Loucy (cell line): ENCODE results near the gene PRR20A.
"Not testable (repeated sequence)": the region's sequence is repeated elsewhere in the genome, so short reads cannot be mapped to it uniquely, and the experiment has no call there.

Source experiments
- H2AFZ ChIP-seq: fragments of 200-600 bp; sonication (generic); 2 replicates; pipeline ENCODE4 v1.6.0; 2016; ENCODE audit warnings: antibody characterized with exemption, mild to moderate bottlenecking, low read length, moderate library complexity
- H3F3A ChIP-seq: fragments of 200-600 bp; 2 replicates; pipeline ENCODE4 v1.6.0; 2016; ENCODE audit warnings: antibody characterized with exemption, low read depth, mild to moderate bottlenecking
- H3K27me3 ChIP-seq: fragments of 200-600 bp; sonication (generic); 2 replicates; pipeline ENCODE4 v1.6.1; 2014; ENCODE audit warnings: low read length, mild to moderate bottlenecking; ENCODE audit not compliant: insufficient read depth, poor library complexity, severe bottlenecking
- H3K36me3 ChIP-seq: fragments of 200-600 bp; sonication (generic); 2 replicates; pipeline ENCODE4 v1.6.1; 2016; ENCODE audit warnings: low read length; ENCODE audit not compliant: insufficient read depth
- H3K4me1 ChIP-seq: fragments of 200-600 bp; sonication (generic); 2 replicates; pipeline ENCODE4 v1.5.1; 2014; ENCODE audit warnings: low read length, mild to moderate bottlenecking; ENCODE audit not compliant: insufficient read depth, poor library complexity, severe bottlenecking
- H3K4me2 ChIP-seq: fragments of 200-600 bp; sonication (generic); 2 replicates; pipeline ENCODE4 v1.6.0; 2014; ENCODE audit warnings: antibody characterized with exemption, low read length, low read depth, mild to moderate bottlenecking; ENCODE audit not compliant: poor library complexity, severe bottlenecking
- H3K4me3 ChIP-seq: fragments of 200-600 bp; sonication (generic); 2 replicates; pipeline ENCODE4 v1.5.1; 2014; ENCODE audit warnings: low read length, mild to moderate bottlenecking, mixed read lengths; ENCODE audit not compliant: poor library complexity, severe bottlenecking
- H3K79me2 ChIP-seq: fragments of 200-600 bp; sonication (generic); 2 replicates; pipeline ENCODE4 v1.6.1; 2014; ENCODE audit warnings: low read length; ENCODE audit not compliant: insufficient read depth
- H3K9ac ChIP-seq: fragments of 200-600 bp; sonication (generic); 2 replicates; pipeline ENCODE4 v1.6.0; 2014; ENCODE audit warnings: mild to moderate bottlenecking, low read depth, low read length, moderate library complexity; ENCODE audit not compliant: poor library complexity, severe bottlenecking
- H3K9me2 ChIP-seq: fragments of 200-600 bp; sonication (generic); replicated peaks from 2 replicates; pipeline ENCODE4 v1.6.1; 2016; ENCODE audit warnings: low read depth, low read length, mixed read lengths
- H3K9me3 ChIP-seq: fragments of 200-600 bp; sonication (generic); 2 replicates; pipeline ENCODE4 v1.6.1; 2014; ENCODE audit warnings: mild to moderate bottlenecking, antibody characterized with exemption, low read length, low read depth; ENCODE audit not compliant: insufficient read depth
- H4K20me1 ChIP-seq: fragments of 200-600 bp; sonication (generic); 2 replicates; pipeline ENCODE4 v1.6.0; 2014; ENCODE audit warnings: antibody characterized with exemption, low read length, mild to moderate bottlenecking; ENCODE audit not compliant: insufficient read depth, poor library complexity, severe bottlenecking
- CTCF ChIP-seq: fragments of 200-600 bp; sonication (generic); conservative IDR thresholded peaks from 2 replicates; pipeline ENCODE4 v1.5.1; 2014; ENCODE audit warnings: mild to moderate bottlenecking, antibody characterized with exemption, low read length
- EZH2phosphoT487 ChIP-seq: fragments of 200-600 bp; IDR thresholded peaks from 2 replicates; pipeline ENCODE4 v1.6.1; 2018; ENCODE audit warnings: antibody characterized with exemption, mild to moderate bottlenecking, moderate library complexity, borderline replicate concordance

PRR20A gene

GRCh38 chr13:57148106-57148505, 7.4 kb downstream of the PRR20A start:
- H4K20me1 ChIP-seq, H3K79me2 ChIP-seq, H2AFZ ChIP-seq, H3K9ac ChIP-seq, H3F3A ChIP-seq, H3K27me3 ChIP-seq, H3K4me3 ChIP-seq, H3K9me2 ChIP-seq, H3K4me2 ChIP-seq, H3K4me1 ChIP-seq, H3K9me3 ChIP-seq, H3K36me3 ChIP-seq: not testable (repeated sequence)

- H3K9me2 ChIP-seq, H3K9ac ChIP-seq, H3K4me2 ChIP-seq, H3K36me3 ChIP-seq, H4K20me1 ChIP-seq, H3F3A ChIP-seq, H3K4me1 ChIP-seq, H3K79me2 ChIP-seq, H3K27me3 ChIP-seq, H3K9me3 ChIP-seq, H3K4me3 ChIP-seq, H2AFZ ChIP-seq: not testable (repeated sequence)
These were observed 13.0 kb downstream of the PRR20A start, which contains the start of gene PRR20C for GRCh38 chr13:57153761-57154160. Gene PRR20C, plus strand, starts transcription at chr13:57154061. Its CDS starts 387 bp downstream, at chr13:57154448.

- not testable (repeated sequence) for H4K20me1 ChIP-seq, H3K9me2 ChIP-seq, H3F3A ChIP-seq, H3K9ac ChIP-seq, H3K27me3 ChIP-seq, H3K36me3 ChIP-seq, H3K79me2 ChIP-seq, H3K9me3 ChIP-seq, H2AFZ ChIP-seq, H3K4me3 ChIP-seq, H3K4me1 ChIP-seq, H3K4me2 ChIP-seq
These were observed 19.6 kb downstream of the PRR20A start, which contains the start of gene PRR20D for GRCh38 chr13:57160332-57160731. Gene PRR20D, plus strand, starts transcription at chr13:57160632. Its CDS starts 387 bp downstream, at chr13:57161019.

GRCh38 chr13:57166897-57167296, 26.2 kb downstream of the PRR20A start, which contains the start of gene PRR20E:
Gene PRR20E, plus strand, starts transcription at chr13:57167197. Its CDS starts 387 bp downstream, at chr13:57167584.
- not testable (repeated sequence) for H3K36me3 ChIP-seq, H3K9ac ChIP-seq, H2AFZ ChIP-seq, H3K4me1 ChIP-seq, H3K4me3 ChIP-seq, H4K20me1 ChIP-seq, H3K27me3 ChIP-seq, H3K79me2 ChIP-seq, H3F3A ChIP-seq, H3K9me2 ChIP-seq, H3K9me3 ChIP-seq, H3K4me2 ChIP-seq

- Histone ChIP-seq H3K36me3 (no peaks in the 10 kb centered on the region), H3K79me2 (no peaks in the 10 kb centered on the region), H3K4me3 (no peak overlapping the region), H3K4me1 (no peaks in the 10 kb centered on the region), H3K4me2 (no peak overlapping the region), H3K27me3 (no peaks in the 10 kb centered on the region), H2AFZ (no peak overlapping the region), H3K9me2 (no peaks in the 10 kb centered on the region), H3K9ac (no peak overlapping the region), H3K9me3 (no peaks in the 10 kb centered on the region), H3F3A (no peaks in the 10 kb centered on the region), H4K20me1 (no peaks in the 10 kb centered on the region)
- TF ChIP-seq CTCF: no peak
- TF ChIP-seq EZH2phosphoT487: no peak
These were observed 50.9 kb downstream of the PRR20A start for GRCh38 chr13:57191667-57192066.
